A549 (cell line): ENCODE measurements around the gene SLC34A1.

Experiments used
- POLR2A ChIP-seq: IDR thresholded peaks from 2 replicates; pipeline ENCODE4 v1.6.1; 2012; ENCODE audit warnings: mild to moderate bottlenecking, low read length
- POLR2AphosphoS2 ChIP-seq: conservative IDR thresholded peaks from 2 replicates; pipeline ENCODE4 v1.6.1; 2012; ENCODE audit warnings: low read length, improper control_type of control experiment, inconsistent platforms
- RAD21 ChIP-seq, 2 experiments: fragments of >200 bp in 1 of 2; sonication (Bioruptor Twin) in 1 of 2; formaldehyde crosslinking in 1 of 2; IDR thresholded peaks in 1 of 2; conservative IDR thresholded peaks in 1 of 2; 2 replicates in 1 of 2; 3 replicates in 1 of 2; pipeline ENCODE4 v1.6.1; 2012 to 2018; ENCODE audit warnings: inconsistent platforms in 1 of 2

DNA sequence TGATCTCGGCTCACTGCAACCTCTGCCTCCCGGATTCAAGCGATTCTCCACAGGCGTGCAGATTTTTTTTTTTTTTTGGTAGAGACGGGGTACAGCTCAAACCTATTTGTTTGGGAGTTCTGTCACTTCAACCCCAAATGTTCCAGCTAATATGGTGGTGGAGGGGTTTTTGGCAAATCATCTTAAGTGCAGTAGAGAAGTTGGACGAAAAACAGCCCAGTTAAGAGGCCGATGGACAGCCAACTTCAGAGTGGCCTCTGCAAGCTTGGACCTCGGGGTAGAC, 61.6 kb downstream of the SLC34A1 start:
- no peak for TF ChIP-seq RAD21 (conservative IDR thresholded peaks at IDR 0.05 in 1 of 2, IDR thresholded peaks at IDR 0.05 in 1 of 2)
- no peak for TF ChIP-seq POLR2A
- TF ChIP-seq POLR2AphosphoS2 = no peak
